HCT116 (cell line): ENCODE data around the gene SUN5. TPM values are rescaled to one million over a fixed set of nuclear protein-coding genes. Genes with fewer than 3 reads are reported as not detected.

Experiments
- ATAC-seq: fragments of 200-7000 bp; cut with Tn5 transposase; 2 replicates; pipeline ENCODE4 v1.9.1; 2020; ENCODE audit warnings: mild to moderate bottlenecking, moderate library complexity
- BruUV-seq: library from RNA; stranded (reverse); fragments of 400-500 nt; replicated peaks from 2 replicates; lab custom pipeline; 2021; lab: Mats Ljungman, UMichigan
- CTCF ChIA-PET: fragments of 300-600 bp; sonication (Branson Sonifier 250); formaldehyde crosslinking; loops from one replicate; lab custom pipeline; 2021; ENCODE audit warnings: antibody characterized with exemption; lab: Charles Lee
- POLR2A ChIA-PET: fragments of 300-600, 350-600 bp; sonication (Branson Sonifier 250); formaldehyde crosslinking; loops from one replicate; lab custom pipeline; 2021; ENCODE audit warnings: antibody characterized with exemption; lab: Charles Lee
- RAD21 ChIA-PET, 2 experiments: fragments of 300-600 bp; sonication (Branson Sonifier 250); formaldehyde crosslinking; loops; one replicate each; lab custom pipeline; 2023; ENCODE audit warnings: low total read pairs in 2 of 2; ENCODE audit not compliant: uncharacterized antibody in 2 of 2, unreplicated experiment in 2 of 2, low non-redundant PET in 1 of 2; lab: Charles Lee
- DNase-seq: peaks from one replicate; pipeline ENCODE4 v3.0.0-alpha.2; 2010; ENCODE audit warnings: low read depth, low spot score
- H2AFZ ChIP-seq: fragments of 200-600 bp; shearing (Covaris generic), sonication (generic); 2 replicates; pipeline ENCODE4 v1.6.1; 2017; ENCODE audit warnings: low read depth, mixed run types, mixed read lengths, antibody characterized with exemption, low read length; ENCODE audit not compliant: poor library complexity, severe bottlenecking
- H3K27ac ChIP-seq: 2 replicates; pipeline ENCODE4 v1.5.1; 2012; ENCODE audit warnings: low read depth, low read length
- H3K27me3 ChIP-seq: fragments of 200-600 bp; sonication (generic); 2 replicates; pipeline ENCODE4 v1.6.1; 2016; ENCODE audit warnings: mixed run types, low read length, mixed read lengths; ENCODE audit not compliant: insufficient read depth
- H3K36me3 ChIP-seq, 2 experiments: fragments of 200-500 bp in 1 of 2; fragments of 200-600 bp in 1 of 2; sonication (Bioruptor generic) in 1 of 2; sonication (generic) in 1 of 2; 2 replicates each; pipeline versions ENCODE4 v1.5.1 to v1.6.1; 2014 to 2016; ENCODE audit warnings: low read length in 2 of 2, inconsistent platforms in 1 of 2, mixed read lengths in 1 of 2, mixed run types in 1 of 2; ENCODE audit not compliant: insufficient read depth in 2 of 2, control insufficient read depth in 1 of 2
- H3K4me1 ChIP-seq, 2 experiments: fragments of 200-600 bp in 1 of 2; sonication (generic) in 1 of 2; 2 replicates each; pipeline versions ENCODE4 v1.5.1 to v1.6.1; 2012 to 2017; ENCODE audit warnings: low read length in 2 of 2, inconsistent platforms in 1 of 2, mild to moderate bottlenecking in 1 of 2, mixed read lengths in 1 of 2, mixed run types in 1 of 2, moderate library complexity in 1 of 2; ENCODE audit not compliant: insufficient read depth in 2 of 2, control insufficient read depth in 1 of 2
- H3K4me2 ChIP-seq: fragments of 200-600 bp; sonication (generic); 2 replicates; pipeline ENCODE4 v1.6.1; 2017; ENCODE audit warnings: mixed run types, low read length, mixed read lengths
- H3K4me3 ChIP-seq, 2 experiments: fragments of 200-600 bp in 1 of 2; sonication (generic) in 1 of 2; replicated peaks in 1 of 2; 2 replicates each; pipeline ENCODE4 v1.5.1; 2011 to 2016; ENCODE audit warnings: low read length in 2 of 2, control low read depth in 1 of 2, low read depth in 1 of 2, mild to moderate bottlenecking in 1 of 2, mixed read lengths in 1 of 2, mixed run types in 1 of 2
- H3K79me2 ChIP-seq: fragments of 200-600 bp; sonication (generic); 2 replicates; pipeline ENCODE4 v1.6.1; 2017; ENCODE audit warnings: mild to moderate bottlenecking, mixed run types, low read length, moderate library complexity, mixed read lengths; ENCODE audit not compliant: insufficient read depth
- H3K9ac ChIP-seq: fragments of 200-600 bp; sonication (generic); 2 replicates; pipeline ENCODE4 v1.6.1; 2016; ENCODE audit warnings: low read length, mixed read lengths
- H3K9me2 ChIP-seq: fragments of 200-600 bp; sonication (generic), shearing (Covaris generic); 2 replicates; pipeline ENCODE4 v1.6.1; 2017; ENCODE audit warnings: mixed run types, mild to moderate bottlenecking, moderate library complexity; ENCODE audit not compliant: insufficient read depth
- H3K9me3 ChIP-seq, 2 experiments: fragments of 200-500 bp in 1 of 2; fragments of 200-600 bp in 1 of 2; sonication (Bioruptor generic) in 1 of 2; sonication (generic) in 1 of 2; 2 replicates each; pipeline ENCODE4 v1.6.1; 2014 to 2017; ENCODE audit warnings: low read length in 2 of 2, mixed read lengths in 2 of 2, inconsistent platforms in 1 of 2, low read depth in 1 of 2, mild to moderate bottlenecking in 1 of 2, mixed run types in 1 of 2, moderate library complexity in 1 of 2; ENCODE audit not compliant: control insufficient read depth in 1 of 2, insufficient read depth in 1 of 2
- H4K20me1 ChIP-seq: fragments of 200-600 bp; sonication (generic), shearing (Covaris generic); 2 replicates; pipeline ENCODE4 v1.6.1; 2017; ENCODE audit warnings: mixed run types, mild to moderate bottlenecking, moderate library complexity; ENCODE audit not compliant: insufficient read depth
- CTCF ChIP-seq, 3 experiments: fragments of 200-600 bp in 1 of 3; sonication (generic) in 1 of 3; IDR thresholded peaks in 2 of 3; conservative IDR thresholded peaks in 1 of 3; 2 replicates each; pipeline ENCODE4 v1.5.1; 2012 to 2017; ENCODE audit warnings: low read depth in 2 of 3, low read length in 2 of 3, antibody characterized with exemption in 1 of 3, borderline replicate concordance in 1 of 3, control low read depth in 1 of 3, mild to moderate bottlenecking in 1 of 3, mixed read lengths in 1 of 3, mixed run types in 1 of 3, moderate library complexity in 1 of 3; ENCODE audit not compliant: insufficient read depth in 1 of 3
- EGR1 ChIP-seq: IDR thresholded peaks from 2 replicates; pipeline ENCODE4 v1.6.1; 2012; ENCODE audit warnings: low read depth
- ELF1 ChIP-seq: IDR thresholded peaks from 2 replicates; pipeline ENCODE4 v1.6.1; 2012; ENCODE audit warnings: low read depth, borderline replicate concordance
- EZH2phosphoT487 ChIP-seq: fragments of 200-600 bp; IDR thresholded peaks from 2 replicates; pipeline ENCODE4 v1.6.1; 2018; ENCODE audit warnings: antibody characterized with exemption, borderline replicate concordance
- FOSL1 ChIP-seq: IDR thresholded peaks from 2 replicates; pipeline ENCODE4 v1.6.1; 2012; ENCODE audit warnings: low read depth
- POLR2A ChIP-seq: IDR thresholded peaks from 2 replicates; pipeline ENCODE4 v1.7.0; 2011; ENCODE audit warnings: borderline replicate concordance; ENCODE audit not compliant: insufficient read depth, insufficient read length; ENCODE audit errors: extremely low read depth
- REST ChIP-seq: IDR thresholded peaks from 2 replicates; pipeline ENCODE4 v1.6.1; 2012; ENCODE audit warnings: low read depth
- SIN3A ChIP-seq: IDR thresholded peaks from 2 replicates; pipeline ENCODE4 v1.6.1; 2012; ENCODE audit warnings: low read depth
- SP1 ChIP-seq: IDR thresholded peaks from 2 replicates; pipeline ENCODE4 v1.6.1; 2012; ENCODE audit warnings: low read depth
- SRF ChIP-seq: IDR thresholded peaks from 2 replicates; pipeline ENCODE4 v1.6.1; 2012; ENCODE audit warnings: low read depth
- TCF7L2 ChIP-seq: IDR thresholded peaks from 2 replicates; pipeline ENCODE4 v1.7.0; 2011; ENCODE audit warnings: borderline replicate concordance, inconsistent platforms; ENCODE audit not compliant: insufficient read depth, insufficient read length; ENCODE audit errors: extremely low read depth
- ZNF274 ChIP-seq: fragments of 200-500 bp; sonication (Bioruptor generic); IDR thresholded peaks from 2 replicates; pipeline ENCODE4 v1.6.1; 2014; ENCODE audit warnings: mild to moderate bottlenecking, low read depth, low read length, inconsistent platforms
- intact Hi-C: fragments of 100-400 bp; cut with micrococcal nuclease; formaldehyde crosslinking; loops from 2 replicates; pipeline ENCODE4 v1.10.0; 2022
- total RNA-seq: library from RNA; stranded (reverse); gene quantifications from one replicate; pipeline ENCODE4 v1.2.1, GENCODE V29; 2021; ENCODE audit not compliant: unreplicated experiment

SUN5 gene
- total RNA-seq, 1 experiment from 2014 or later: not detected

- no peak for TF ChIP-seq EZH2phosphoT487
- TF ChIP-seq, all 23 proteins: peak for 0
Observed at GRCh38 chr20:33013701-33014326, 9.6 kb upstream of the SUN5 start (continued).

GRCh38 chr20:33012327-33013189 lies 8.3 kb upstream of the SUN5 start:
- Histone ChIP-seq H3K9me3 (no peaks in the 10 kb centered on the region), H3K27ac (no peak overlapping the region), H3K9me2 (no peaks in the 10 kb centered on the region), H3K36me3 (no peaks in the 10 kb centered on the region), H3K4me1 (no peaks in the 10 kb centered on the region), H3K4me3 (no peak overlapping the region), H3K27me3 (peaks cover 13% of the 10 kb centered on the region; the same call in 1 of the 2 replicates), H3K9ac (no peak overlapping the region), H3K4me2 (no peak overlapping the region), H2AFZ (no peak overlapping the region), H4K20me1 (no peaks in the 10 kb centered on the region), H3K79me2 (no peaks in the 10 kb centered on the region)
- RAD21 ChIA-PET: no interaction called here
- ATAC-seq: no peak
- intact Hi-C loops: no loop called here
- POLR2A ChIA-PET: no interaction called here
- DNase-seq: no peak
- no TSS peak for BruUV-seq
- CTCF ChIA-PET: no interaction called here
- TF ChIP-seq CTCF (IDR thresholded peaks at IDR 0.05 in 2 of 3, conservative IDR thresholded peaks at IDR 0.05 in 1 of 3; ENCODE audit: borderline replicate concordance in 1 of 3, insufficient read depth in 1 of 3, low read depth in 2 of 3, low read length in 2 of 3): no peak
- no peak for TF ChIP-seq SIN3A
- no peak for TF ChIP-seq POLR2A
- TF ChIP-seq SP1: no peak
- no peak for TF ChIP-seq ZNF274
- TF ChIP-seq SRF: no peak
- no peak for TF ChIP-seq EZH2phosphoT487
- no peak for TF ChIP-seq REST
- TF ChIP-seq ELF1: no peak
- TF ChIP-seq EGR1: no peak
- no peak for TF ChIP-seq FOSL1
- no peak for TF ChIP-seq TCF7L2
